Measurements from ENCODE around the gene EFS. TPM values are rescaled to one million over a fixed set of nuclear protein-coding genes. Genes with fewer than 3 reads are reported as not detected.

Gene EFS
- total RNA-seq, 1 experiment from 2014 or later, result not detected

GRCh38 chr14:23405096-23405495 lies 40.1 kb upstream of the EFS start:
- ChIA-PET POLR2A (no interaction called here), CTCF (no interaction called here)
- DNase-seq (ENCODE audit: unreplicated experiment), result no peak
- Mint-ChIP-seq H3K27me3 (ENCODE audit: insufficient read depth, unreplicated experiment) (peaks cover 81% of the 10 kb centered on the region), H3K4me3 (ENCODE audit: unreplicated experiment) (no peak overlapping the region), H3K27ac (ENCODE audit: low read depth, unreplicated experiment) (no peak overlapping the region), H3K4me1 (ENCODE audit: insufficient read depth, unreplicated experiment) (no peaks in the 10 kb centered on the region), H3K36me3 (ENCODE audit: insufficient read depth, unreplicated experiment) (peaks cover 6% of the 10 kb centered on the region), H3K9me3 (ENCODE audit: unreplicated experiment) (no peaks in the 10 kb centered on the region)
- intact Hi-C loops (cut with micrococcal nuclease), result no loop called here
- BruUV-seq (replicated peaks), result no TSS peak
- TF ChIP-seq, protein P1, sequence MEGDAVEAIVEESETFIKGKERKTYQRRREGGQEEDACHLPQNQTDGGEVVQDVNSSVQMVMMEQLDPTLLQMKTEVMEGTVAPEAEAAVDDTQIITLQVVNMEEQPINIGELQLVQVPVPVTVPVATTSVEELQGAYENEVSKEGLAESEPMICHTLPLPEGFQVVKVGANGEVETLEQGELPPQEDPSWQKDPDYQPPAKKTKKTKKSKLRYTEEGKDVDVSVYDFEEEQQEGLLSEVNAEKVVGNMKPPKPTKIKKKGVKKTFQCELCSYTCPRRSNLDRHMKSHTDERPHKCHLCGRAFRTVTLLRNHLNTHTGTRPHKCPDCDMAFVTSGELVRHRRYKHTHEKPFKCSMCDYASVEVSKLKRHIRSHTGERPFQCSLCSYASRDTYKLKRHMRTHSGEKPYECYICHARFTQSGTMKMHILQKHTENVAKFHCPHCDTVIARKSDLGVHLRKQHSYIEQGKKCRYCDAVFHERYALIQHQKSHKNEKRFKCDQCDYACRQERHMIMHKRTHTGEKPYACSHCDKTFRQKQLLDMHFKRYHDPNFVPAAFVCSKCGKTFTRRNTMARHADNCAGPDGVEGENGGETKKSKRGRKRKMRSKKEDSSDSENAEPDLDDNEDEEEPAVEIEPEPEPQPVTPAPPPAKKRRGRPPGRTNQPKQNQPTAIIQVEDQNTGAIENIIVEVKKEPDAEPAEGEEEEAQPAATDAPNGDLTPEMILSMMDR (IDR thresholded peaks at IDR 0.05; ENCODE audit: unreplicated experiment), result no peak

DNA sequence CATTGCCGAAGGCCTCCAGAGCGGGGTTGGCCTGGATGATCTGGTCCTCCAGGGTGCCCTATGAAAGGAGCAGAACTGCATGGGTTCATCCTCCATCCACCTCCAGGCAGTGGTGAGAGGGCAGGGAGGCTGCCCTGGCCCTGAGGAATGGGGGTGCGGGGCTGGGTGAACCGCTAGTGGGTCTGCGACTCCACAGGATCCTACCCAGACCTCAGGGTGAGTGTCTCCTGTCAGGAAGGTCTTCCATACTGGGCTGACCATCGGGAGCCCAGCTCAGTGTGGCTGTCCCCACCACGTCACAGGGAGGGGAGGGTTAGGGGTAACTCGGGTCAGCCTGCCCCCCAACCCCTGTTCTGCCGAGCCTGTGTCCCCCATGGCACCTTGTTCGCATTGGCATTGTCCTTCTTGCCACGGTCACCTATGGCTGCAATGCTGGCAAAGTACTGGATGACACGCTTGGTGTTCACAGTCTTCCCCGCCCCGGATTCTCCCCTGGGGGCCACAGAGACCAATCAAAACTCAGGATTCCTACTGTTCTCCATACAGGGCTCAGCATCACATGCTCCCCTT lies 39.4 kb upstream of the EFS start:
- Mint-ChIP-seq H3K27ac (ENCODE audit: low read depth, unreplicated experiment) (no peak overlapping the region), H3K4me3 (ENCODE audit: unreplicated experiment) (no peak overlapping the region), H3K36me3 (ENCODE audit: insufficient read depth, unreplicated experiment) (peaks cover 6% of the 10 kb centered on the region), H3K9me3 (ENCODE audit: unreplicated experiment) (no peaks in the 10 kb centered on the region), H3K27me3 (ENCODE audit: insufficient read depth, unreplicated experiment) (peaks cover 80% of the 10 kb centered on the region), H3K4me1 (ENCODE audit: insufficient read depth, unreplicated experiment) (no peaks in the 10 kb centered on the region)
- intact Hi-C loops (cut with micrococcal nuclease), result no loop called here
- DNase-seq (ENCODE audit: unreplicated experiment), result no peak
- ChIA-PET POLR2A (no interaction called here), CTCF (no interaction called here)
- TF ChIP-seq, protein P1 (IDR thresholded peaks at IDR 0.05; ENCODE audit: unreplicated experiment), result no peak
- no TSS peak for BruUV-seq (replicated peaks)

GRCh38 chr14:23403908-23404307 lies 38.9 kb upstream of the EFS start:
- CTCF ChIA-PET, result no interaction called here
- H3K27ac Mint-ChIP-seq (ENCODE audit: low read depth, unreplicated experiment), result no peak overlapping the region
- BruUV-seq (replicated peaks), result no TSS peak
- POLR2A ChIA-PET, result no interaction called here
- H3K4me3 Mint-ChIP-seq (ENCODE audit: unreplicated experiment), result no peak overlapping the region
- intact Hi-C loops (cut with micrococcal nuclease), result no loop called here
- DNase-seq (ENCODE audit: unreplicated experiment), result no peak
- H3K9me3 Mint-ChIP-seq (ENCODE audit: unreplicated experiment), result no peaks in the 10 kb centered on the region
- H3K36me3 Mint-ChIP-seq (ENCODE audit: insufficient read depth, unreplicated experiment), result peaks cover 6% of the 10 kb centered on the region
- TF ChIP-seq, protein P1 (IDR thresholded peaks at IDR 0.05; ENCODE audit: unreplicated experiment), result no peak
- peaks cover 75% of the 10 kb centered on the region for H3K27me3 Mint-ChIP-seq (ENCODE audit: insufficient read depth, unreplicated experiment)
- H3K4me1 Mint-ChIP-seq (ENCODE audit: insufficient read depth, unreplicated experiment), result no peaks in the 10 kb centered on the region

DNA sequence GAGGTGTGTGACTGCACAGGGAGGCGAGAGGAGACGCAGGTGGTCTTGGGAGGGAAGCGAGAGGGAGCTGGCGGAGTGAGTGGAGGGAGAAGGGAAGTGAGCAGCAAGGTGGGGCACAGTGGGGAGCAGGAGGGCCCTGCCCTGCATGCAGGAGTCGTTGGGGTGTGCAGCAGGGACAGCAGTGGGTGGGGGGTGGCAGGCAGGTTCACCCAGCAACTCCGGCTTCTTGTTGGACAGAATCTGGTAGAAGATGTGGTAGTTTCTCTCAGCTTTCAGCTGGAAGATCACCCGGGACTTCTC lies 38.1 kb upstream of the EFS start:
- CTCF ChIA-PET, result interaction anchor here (0.6 kb wide), 1 partner anchor 956 kb away, joined by 3 read pairs; no protein-coding TSS in a partner anchor
- intact Hi-C loops (cut with micrococcal nuclease), result no loop called here
- H3K4me3 Mint-ChIP-seq (ENCODE audit: unreplicated experiment), result no peak overlapping the region
- no peaks in the 10 kb centered on the region for H3K9me3 Mint-ChIP-seq (ENCODE audit: unreplicated experiment)
- H3K4me1 Mint-ChIP-seq (ENCODE audit: insufficient read depth, unreplicated experiment), result no peaks in the 10 kb centered on the region
- no peak for DNase-seq (ENCODE audit: unreplicated experiment)
- no peak overlapping the region for H3K27ac Mint-ChIP-seq (ENCODE audit: low read depth, unreplicated experiment)
- TF ChIP-seq, protein P1 (IDR thresholded peaks at IDR 0.05; ENCODE audit: unreplicated experiment), result no peak
- BruUV-seq (replicated peaks), result no TSS peak
- H3K36me3 Mint-ChIP-seq (ENCODE audit: insufficient read depth, unreplicated experiment), result peaks cover 6% of the 10 kb centered on the region
- H3K27me3 Mint-ChIP-seq (ENCODE audit: insufficient read depth, unreplicated experiment), result peaks cover 67% of the 10 kb centered on the region
- POLR2A ChIA-PET, result interaction anchor here (0.6 kb wide), 1 partner anchor 175 kb away, joined by 3 read pairs; no protein-coding TSS in a partner anchor
